ENCODE results near the gene TMEM134.

The TMEM134 gene

DNA sequence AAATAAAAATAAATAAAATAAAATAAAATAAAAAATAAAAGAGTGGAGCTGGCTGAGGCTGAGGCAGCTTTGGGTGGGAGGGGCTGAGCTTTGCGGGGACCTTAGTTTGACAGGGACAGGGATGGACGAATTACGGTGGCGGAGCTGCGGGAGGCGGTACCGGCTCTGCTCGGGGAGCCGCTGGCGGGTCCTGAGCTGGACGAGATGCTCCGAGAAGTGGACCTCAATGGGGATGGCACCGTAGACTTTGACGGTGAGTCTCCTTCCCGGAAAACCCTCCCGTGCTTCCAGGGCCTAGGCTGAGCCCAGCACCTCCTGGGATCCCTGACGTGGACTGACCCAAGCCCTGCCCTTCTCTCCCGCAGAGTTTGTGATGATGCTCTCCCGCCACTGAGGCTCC is 10.8 kb downstream of the TMEM134 start:
- DNase-seq (ENCODE audit: low spot score), result no peak

DNA sequence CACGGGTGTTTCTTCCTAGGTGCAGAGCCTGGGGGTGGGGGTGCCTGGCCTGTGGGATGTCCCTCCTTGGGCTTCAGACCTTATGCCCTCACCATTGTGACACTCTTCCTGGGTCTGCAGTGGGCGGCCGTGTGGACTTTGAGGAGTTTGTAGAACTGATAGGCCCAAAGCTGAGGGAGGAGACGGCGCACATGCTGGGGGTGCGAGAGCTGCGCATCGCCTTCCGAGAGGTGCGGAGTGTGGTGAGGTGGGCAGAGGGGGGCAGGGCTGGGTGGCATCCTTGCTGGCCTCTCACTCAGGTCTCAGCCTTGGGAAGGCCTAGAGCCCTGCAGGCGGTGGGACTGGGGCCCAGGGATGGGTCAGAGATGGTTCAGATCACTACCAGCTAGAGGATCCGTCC is 11.6 kb downstream of the TMEM134 start:
- no peak for DNase-seq (ENCODE audit: low spot score)

DNA sequence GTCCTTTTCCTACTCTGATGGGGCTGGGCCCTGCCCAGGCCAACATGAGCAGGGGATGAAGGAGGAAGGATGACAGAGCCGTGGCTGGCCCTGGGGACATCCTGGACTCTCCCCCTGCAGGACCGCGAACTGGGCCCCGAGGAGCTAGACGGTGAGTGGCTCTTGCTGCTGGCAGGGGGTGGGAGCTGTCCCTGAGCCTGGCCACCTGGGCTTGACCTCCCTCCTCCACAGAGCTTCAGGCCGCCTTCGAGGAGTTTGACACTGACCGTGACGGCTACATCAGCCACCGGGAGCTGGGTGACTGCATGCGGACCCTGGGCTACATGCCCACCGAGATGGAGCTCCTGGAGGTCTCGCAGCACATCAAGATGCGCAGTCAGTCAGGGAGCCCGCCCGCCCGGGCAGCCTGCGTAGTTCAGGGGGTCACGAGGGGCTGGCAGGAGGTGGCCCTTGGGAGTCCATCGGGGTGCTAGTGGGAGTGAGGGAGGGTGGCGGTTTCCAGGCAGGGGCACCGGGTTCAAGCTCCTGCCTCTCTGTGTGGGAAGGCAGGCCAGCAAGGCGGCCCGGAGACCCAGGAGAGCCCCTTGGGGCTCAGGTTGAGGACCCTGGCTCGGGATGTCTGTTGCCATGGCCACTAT is 12.9 kb downstream of the TMEM134 start:
- DNase-seq (ENCODE audit: low spot score), result no peak

DNA sequence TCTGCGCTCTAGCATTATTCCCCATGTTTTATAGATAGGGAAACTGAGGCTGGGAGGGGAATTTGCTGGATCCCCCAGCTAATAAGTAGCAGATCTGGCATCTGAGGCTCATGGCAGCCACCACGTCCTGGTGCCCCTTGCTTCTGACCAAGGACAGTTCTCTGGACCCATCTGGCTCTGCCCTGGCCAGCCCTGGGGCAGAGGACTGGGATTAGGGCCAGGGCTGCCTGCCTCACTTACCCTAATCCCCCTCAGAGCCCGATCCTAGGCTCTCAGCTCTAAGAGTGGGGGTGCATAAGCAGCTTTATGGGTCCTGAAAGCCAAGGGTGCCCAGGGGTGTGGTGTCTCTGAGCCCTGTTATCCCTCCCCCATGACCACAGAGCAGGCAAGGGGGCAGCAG is 14.0 kb downstream of the TMEM134 start, which contains the start of gene CABP4:
Gene CABP4 (plus strand): TSS at position 301 of the 400 bp plus-strand sequence. CDS start 70 bp downstream, at position 371.
- no peak for DNase-seq (ENCODE audit: low spot score)

DNA sequence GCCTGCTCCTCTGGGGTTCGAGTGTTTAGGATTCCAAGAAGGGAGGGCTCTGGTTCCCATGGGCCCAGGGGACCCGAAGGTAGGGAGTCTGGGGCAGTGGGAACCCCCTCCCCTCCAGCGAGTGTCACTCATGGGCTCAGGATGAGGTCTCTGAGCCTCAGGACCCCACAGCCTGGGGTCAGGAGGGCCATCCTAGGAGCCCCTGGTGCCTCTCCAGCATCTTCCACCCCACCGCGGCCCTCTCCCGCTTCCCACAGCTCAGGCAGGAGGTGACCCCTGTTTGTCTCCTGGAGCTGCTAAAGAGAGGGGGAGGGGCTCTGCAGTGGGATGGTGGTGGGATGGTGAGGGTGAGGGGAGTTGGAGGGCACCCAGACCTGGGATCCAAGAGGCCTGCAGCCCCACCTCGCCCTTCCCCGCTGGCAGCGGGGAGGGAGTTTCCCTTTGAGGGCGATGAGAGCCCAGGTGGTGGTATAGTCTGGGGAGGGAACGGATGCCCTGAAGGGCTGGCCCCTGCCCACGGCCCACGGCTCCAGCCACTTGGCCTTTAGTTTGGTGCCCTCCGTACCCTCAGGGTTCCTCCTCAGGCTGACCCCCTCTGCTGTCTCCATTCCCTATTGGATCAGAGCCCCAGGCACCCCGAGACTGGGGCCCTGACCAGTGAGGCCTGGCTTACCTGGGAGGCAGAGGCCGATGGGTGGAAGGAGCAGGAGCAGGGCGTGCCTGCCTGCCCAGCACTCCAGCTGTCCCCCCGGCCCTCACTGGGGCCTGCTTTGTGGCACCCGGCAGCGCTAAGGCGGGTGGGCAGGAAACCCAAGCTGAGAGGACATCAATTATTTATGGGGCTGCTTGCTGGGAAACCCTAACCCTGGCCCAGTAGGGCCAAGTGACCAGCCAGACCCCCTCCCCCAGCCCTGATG is 15.0 kb downstream of the TMEM134 start:
- DNase-seq (ENCODE audit: low spot score), result no peak

DNA sequence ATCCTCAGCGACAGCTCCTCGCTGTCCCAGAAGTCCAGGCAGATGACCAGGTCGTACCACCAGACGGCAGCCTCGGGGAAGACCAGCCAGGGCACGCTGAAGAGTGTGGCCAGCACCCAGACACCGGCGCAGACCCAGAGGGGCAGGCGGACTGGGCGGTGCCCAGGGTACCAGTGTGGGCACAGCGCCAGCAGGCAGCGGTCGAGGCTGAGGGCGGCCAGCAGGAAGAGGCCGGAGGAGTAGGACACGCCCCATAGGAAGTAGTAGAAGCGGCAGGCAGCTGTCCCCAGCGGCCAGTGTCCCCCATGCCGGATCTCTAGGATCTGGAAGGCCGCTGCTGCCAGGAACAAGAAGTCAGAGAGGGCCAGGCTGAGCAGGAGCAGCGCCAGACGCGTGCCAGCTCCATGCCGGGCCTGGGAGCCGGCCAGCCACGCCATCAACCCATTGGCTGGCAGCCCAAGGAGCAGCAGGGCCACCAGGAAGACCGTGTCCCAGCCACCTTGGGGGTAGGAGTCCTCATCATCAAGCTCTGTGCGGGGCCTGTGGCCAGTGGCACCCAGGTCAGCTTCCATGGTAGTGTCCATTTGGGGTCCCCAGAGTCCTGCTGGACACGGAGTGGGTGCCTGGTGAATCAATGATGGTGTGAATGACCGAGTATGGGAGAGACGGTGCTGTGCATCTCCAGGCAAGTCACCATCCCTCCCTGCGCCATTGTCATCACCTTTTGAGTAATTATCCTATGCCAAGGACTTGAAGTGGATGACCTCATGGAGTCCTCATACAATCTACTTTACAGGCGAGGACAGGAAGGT is 16.7 kb downstream of the TMEM134 start, which contains the start of gene GPR152:
Gene GPR152 (minus strand): TSS at position 589 of the 812 bp plus-strand sequence. CDS start 5 bp downstream, at position 584.
- no peak for DNase-seq (ENCODE audit: low spot score)

DNA sequence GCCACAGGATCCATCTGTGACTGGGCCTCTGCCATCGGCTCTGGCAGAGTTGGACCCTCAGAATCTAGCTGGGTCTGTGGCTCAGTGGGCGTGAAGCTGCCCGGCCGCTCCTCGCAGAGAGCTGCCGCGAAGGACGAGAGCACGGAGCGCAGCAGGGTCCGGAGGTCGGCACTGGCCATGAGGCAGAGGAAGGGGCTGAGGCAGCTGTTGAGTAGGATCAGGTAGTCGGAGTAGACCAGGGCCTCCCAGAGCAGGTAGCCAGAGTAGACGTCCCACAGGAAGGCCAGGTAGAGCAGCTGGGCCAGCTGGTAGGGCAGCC is 17.4 kb downstream of the TMEM134 start:
- DNase-seq (ENCODE audit: low spot score), result no peak

DNA sequence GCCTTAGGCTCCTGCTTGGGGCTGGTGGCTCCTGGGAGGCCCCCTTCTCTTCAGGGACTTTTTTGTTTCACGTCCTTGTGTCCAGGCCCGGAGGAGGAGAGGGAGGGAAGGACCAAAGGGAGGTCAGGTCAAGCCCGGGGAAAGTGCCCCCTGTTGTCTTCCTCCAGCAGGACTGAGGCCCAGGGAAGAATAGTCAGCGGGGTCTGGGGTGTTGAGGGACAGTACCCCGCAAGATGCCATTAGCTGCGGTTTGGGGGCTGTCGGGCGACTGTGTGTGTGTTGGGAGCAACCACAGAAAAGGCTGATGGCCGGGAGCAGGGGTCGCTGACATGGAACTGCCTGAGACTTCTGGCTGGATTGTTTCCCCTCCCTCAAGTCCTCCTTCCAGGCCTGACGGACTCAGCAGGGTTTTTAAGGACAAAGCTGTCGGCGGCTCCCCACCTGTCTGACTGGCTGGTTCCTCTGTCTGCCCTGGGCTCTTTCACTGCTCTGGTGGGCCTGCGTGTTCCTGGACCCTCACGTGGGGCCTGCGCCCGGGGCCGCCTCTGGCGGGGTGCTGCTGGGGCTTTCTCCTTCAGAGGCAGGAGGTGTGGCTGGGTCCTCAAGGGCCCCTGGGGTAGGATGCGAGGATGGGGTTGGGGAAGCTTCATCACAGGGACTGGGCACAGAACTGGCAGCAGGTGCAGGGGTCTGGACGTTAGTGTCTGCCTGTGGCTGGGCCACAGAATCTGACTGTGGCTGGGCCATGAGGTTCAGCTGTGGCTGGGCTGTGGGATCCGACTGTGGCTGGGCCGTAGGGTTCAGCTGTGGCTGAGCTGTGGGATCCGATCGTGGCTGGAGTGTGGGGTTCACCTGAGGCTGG is 18.0 kb downstream of the TMEM134 start:
- DNase-seq (ENCODE audit: low spot score), result no peak

DNA sequence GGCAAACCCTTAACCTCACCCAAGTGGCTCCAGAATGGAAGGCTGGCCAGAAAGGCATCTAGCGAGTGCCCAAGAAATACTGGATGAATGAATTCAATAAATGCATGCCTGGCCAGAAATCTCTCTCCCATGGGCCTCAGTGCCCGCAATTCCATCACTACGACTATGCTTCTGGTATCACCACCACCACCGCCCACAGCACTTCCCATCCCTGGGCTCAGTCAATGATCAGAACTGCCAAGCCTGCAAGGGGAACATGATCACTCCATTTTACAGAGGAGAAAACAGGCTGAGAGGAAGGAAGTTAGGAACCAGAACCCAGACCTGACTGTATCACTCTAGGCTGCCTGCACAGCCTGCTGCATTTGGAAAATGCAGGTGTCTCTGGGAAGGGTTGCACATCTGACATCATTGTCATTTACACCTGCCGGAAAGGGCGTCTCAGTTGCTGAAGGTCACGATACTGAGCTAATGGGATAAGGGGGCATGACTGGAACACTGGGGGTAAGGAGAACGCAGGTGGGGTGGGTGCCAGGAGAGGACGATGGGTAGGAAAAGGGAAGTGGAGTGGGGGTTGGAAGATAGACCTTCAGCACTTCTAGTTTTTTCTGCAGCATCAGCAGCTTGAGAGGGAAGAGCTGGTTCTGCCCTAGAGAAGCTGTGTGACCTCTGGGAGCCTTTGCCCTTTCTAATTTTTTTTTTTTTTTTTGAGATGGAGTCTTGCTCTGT is 19.8 kb downstream of the TMEM134 start:
- DNase-seq (ENCODE audit: low spot score), result no peak

DNA sequence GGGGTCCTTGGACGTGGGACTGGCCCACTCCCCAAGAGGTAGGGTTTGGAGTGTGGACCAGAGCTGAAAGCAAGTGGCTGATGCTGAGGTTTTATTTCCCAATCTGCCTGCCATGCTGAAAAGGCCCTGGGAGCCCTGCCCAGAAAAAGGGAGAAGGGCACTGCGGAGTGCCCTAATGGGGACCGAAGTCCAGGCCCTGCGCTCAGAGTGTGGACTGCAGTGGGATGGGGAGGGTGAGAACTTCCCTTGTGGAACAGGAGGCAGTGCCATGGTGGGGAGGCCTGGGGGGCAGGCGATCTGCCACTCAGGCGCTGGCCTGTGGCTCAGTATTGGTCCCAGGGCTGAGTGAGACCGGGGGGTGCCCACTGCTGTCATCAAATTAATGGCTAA is 20.8 kb downstream of the TMEM134 start:
- no peak for DNase-seq (ENCODE audit: low spot score)

DNA sequence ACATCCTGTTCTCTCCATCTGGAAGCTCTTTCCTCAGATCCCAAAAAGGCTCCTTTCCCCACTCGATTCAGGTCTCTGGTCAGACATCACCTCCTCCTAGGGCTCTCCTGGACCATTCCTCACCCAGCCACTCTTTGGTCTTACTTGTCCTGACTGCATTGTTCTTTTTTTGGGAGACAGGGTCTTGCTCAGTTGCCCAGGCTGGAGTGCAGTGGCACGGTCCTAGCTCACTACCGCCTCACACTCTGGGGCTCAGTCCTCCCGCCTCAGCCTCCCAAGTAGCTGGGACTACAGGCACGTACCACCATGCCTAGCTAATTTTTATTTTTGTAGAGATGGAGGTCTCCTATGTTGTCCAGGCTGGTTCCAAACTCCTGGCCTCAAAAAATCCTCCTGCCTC is 23.5 kb downstream of the TMEM134 start:
- DNase-seq (ENCODE audit: low spot score), result no peak

DNA sequence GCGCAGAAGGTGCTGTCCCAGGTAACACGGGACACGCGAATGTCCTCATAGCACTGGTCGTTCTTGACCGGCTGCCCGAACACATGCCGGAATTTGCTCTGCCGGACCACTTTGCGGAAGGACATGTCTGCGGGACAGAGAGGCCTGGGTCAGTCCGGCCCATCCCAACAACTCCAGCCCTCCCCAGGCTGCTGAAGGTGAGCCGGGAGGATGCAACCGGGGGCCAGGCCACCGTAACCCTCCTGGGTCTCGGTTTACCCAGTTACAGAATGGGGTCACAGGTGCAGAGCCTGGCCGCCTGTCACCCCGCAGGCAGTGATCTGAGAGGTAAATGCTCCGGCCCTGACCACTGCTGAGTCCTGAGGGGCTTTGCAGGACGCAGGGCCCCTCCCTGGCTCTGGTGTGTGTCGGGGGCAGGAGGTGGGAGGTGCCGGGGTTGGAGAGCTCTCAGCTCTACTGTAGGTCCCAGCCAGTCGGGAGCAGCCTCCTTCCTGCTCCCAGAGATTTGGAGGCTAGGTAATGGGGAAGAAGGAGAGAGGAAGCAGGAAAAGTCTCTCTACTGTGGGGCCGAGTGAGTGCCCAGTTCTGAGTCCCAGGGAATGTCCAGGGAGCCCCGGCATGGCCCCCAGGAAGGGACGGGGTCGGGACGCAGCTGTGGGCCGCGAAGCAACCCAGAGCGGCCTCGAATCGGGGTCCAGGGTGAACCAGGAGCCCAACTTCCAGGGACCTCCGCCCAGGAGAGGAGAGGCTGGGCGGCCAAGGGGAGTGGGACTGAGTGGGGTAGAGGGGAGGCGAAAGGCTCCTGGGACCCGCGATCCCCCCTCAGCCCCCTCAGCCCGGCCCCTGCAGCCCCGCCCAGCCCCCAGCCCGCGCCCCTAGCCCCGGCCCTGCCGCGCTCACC is 26.3 kb downstream of the TMEM134 start:
- DNase-seq (ENCODE audit: low spot score), result no peak

DNA sequence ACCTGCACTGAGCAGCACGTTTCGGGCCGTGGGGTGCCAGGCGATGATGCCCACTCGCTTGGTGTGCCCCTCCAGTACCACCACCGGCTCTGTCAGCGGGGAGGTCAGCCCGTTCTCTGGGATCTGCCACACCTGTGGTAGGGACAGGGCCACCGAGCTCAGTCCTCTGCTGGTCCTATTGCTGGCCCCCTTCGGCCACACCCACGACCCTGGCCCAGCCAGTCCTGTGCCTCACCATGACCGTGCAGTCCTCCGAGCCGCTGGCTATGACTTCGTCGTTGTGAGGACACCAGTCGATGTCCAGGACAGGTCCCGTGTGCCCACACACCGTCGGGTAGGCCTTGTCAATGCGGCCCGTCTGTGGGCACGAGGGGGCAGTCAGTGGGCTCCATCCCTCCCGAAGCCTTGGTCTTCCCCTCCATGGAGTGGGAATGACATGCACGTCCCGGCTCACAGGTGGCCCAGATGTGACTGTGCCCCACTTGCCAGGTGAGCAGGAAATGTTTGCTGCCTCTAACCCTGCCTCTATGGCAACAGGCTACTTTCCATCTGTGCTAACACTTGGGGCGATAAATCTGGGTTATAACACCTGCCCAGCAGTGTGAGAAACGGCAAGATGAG is 27.2 kb downstream of the TMEM134 start:
- no peak for DNase-seq (ENCODE audit: low spot score)

DNA sequence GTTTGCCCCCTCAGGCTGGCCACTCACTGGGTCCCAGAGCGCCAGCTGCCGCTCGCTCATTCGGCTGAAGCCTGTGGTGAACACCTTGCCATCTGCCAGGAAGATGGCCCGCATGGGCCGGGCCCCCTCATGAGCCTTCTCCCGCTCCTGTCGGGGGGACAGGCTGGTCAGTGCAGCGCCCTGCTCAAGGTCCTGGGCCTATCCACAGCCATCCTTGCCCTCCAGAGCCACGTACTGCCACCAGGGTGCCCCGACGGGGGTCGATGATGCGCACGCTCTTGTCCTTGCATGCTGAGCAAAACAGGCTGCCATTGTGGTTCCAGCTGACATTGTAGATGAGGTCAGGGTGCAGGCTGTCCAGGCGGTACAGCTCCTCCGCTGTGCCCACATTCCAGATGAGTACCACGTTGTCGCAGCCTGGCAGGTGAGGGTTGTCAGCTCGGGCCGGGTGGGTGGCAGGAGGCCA is 27.9 kb downstream of the TMEM134 start:
- DNase-seq (ENCODE audit: low spot score), result no peak

DNA sequence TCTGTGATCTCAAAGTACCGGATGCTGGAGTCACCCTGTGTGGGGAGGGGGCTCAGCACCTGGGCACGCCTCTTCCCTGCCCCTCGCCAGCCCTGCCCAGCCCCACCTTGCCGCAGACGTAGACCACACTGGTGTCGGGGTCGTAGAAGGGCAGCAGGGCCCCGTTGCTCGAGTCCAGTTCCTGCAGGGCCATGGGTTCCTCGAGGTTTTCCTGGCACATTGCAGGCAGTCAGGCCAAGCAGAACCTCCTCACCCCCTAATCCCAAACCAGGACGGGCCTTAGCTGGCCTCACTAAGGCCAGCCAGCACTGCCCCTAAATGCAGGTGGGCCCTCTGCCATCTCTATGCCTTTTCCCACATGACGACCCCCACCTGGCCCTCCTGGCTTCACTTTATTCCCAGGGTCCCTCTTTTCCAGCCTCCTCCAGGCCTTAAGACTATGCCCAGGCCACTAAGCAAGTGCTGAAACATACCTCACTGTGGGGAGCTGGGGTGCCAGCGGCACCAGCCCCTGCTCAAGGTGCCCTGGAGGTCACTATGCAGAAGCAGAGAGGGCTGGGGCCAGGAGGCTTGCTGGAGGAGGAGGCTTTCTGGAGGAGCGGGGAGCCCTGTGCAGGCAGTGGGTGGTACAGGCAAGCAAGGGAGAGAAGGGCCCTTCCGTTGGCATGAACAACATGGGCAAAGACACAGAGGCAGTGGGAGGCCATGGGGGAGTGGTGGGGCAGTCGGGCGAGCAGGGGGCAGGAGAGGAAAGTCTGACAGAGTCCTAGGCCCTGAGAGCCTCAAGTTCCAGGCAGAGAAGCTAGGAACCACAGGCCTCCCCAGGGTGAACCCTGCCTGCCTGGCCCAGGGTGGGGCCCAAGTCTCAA is 28.6 kb downstream of the TMEM134 start:
- no peak for DNase-seq (ENCODE audit: low spot score)

DNA sequence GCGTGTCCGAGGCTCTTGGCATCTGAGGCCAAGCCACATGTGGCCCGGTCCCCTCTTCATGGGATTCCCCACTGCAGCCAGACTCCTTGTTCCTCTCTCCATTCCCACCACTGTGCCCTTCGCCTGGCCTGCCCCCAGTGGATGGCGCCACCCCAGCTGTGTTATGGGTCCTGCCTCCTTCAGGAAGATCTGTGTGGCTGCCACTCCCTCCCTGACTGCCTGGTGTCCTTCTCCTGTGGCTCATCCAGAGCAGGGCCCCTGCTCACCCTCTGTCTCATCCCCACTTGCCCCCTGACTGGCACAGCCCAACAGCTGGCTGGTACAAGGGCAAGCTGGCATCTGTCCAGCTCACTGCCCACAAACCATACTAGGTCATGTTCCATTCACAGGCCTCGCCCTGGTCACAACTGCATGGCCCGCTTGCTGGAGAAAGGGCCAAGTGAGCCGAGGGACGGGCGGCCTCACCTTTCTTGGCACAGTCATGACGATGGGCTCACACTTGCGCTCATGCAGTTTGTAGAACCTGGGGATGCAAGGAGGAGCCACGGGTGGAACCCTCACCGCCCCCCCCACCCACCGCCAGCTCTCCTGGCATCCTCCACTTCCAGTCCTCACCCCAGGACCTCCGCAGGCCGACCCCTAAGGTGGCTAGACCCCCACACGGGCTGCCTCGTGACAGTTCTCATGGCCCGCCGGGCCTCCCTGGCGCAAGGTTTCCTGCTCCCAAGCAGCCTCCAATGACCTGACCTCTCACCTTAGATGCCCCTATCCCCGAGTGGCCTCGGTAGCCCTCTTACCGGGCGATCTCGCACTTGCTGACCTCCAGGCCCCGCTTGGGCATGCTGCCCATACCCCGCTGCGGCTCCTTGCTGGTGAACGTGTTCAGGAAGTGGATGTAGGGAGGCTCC is 29.5 kb downstream of the TMEM134 start:
- no peak for DNase-seq (ENCODE audit: low spot score)

Measured in left forelimb (tissue), 1 donor.